SK-N-DZ (cell line): Measurements from ENCODE around the gene KAT8. TPM values are rescaled to one million over a fixed set of nuclear protein-coding genes. Genes with fewer than 3 reads are reported as not detected.
A peak's percentile ranks its signal among the peaks of the same experiment; 100 is the strongest.

Experiments
- DNase-seq: peaks from one replicate; pipeline ENCODE4 v3.0.0-alpha.2; 2015; ENCODE audit warnings: low spot score
- polyA plus RNA-seq, 2 experiments: library from polyadenylated mRNA; depleted of rRNA; stranded (reverse); fragments of >200 nt; gene quantifications; 2 replicates each; pipeline ENCODE4 v1.2.3, GENCODE V29; 2014

The KAT8 gene
- polyA plus RNA-seq (2014; cell fraction: cytosol; rRNA removed): 116 and 121 TPM in 2 replicates
- polyA plus RNA-seq (2014; cell fraction: nucleus; rRNA removed): 109 and 110 TPM in 2 replicates

DNA sequence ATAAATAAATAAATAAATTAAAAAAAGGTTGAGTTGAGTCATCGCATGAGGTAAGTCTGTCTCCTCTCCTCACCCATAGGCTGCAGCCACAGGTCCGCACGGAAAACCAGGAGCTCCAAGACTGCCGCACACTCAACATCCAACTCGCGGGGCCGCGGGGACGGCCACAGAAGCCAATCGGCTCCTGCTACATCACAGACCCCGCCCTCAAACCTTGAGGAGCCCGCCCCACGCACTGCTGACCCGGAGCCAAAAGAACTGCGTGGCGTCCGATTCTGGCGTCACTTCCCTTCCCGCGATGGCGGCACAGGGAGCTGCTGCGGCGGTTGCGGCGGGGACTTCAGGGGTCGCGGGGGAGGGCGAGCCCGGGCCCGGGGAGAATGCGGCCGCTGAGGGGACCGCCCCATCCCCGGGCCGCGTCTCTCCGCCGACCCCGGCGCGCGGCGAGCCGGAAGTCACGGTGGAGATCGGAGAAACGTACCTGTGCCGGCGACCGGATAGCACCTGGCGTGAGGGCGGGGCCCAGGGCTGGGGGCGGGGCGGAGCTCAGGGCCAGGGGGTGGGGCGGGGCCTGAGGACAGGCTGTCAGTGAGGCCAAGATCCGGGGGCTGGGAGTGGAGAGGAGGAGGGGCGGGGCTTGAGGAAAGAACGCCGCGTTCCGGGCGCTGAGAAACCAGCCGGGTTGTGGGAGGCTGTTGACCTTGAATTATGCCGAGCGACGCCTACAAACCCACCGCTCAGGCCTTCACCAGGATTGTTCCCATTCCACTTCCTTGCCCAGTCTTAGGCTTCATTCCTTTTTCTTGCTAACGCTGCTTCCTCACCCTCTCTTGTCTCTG, at the start of gene KAT8:
KAT8 (plus strand) TSS at position 281 of the 839 bp plus-strand sequence; CDS start at position 299, 18 bp downstream.
- peak; percentile 98 for DNase-seq

- no peak for DNase-seq
These were observed 45.6 kb upstream of the KAT8 start for GRCh38 chr16:31071861-31072260.

GRCh38 chr16:31072540-31073141, 44.8 kb upstream of the KAT8 start:
- DNase-seq: peak; percentile 41

- DNase-seq: peak; percentile 89
These were observed 44.1 kb upstream of the KAT8 start for GRCh38 chr16:31073142-31073969.

DNA sequence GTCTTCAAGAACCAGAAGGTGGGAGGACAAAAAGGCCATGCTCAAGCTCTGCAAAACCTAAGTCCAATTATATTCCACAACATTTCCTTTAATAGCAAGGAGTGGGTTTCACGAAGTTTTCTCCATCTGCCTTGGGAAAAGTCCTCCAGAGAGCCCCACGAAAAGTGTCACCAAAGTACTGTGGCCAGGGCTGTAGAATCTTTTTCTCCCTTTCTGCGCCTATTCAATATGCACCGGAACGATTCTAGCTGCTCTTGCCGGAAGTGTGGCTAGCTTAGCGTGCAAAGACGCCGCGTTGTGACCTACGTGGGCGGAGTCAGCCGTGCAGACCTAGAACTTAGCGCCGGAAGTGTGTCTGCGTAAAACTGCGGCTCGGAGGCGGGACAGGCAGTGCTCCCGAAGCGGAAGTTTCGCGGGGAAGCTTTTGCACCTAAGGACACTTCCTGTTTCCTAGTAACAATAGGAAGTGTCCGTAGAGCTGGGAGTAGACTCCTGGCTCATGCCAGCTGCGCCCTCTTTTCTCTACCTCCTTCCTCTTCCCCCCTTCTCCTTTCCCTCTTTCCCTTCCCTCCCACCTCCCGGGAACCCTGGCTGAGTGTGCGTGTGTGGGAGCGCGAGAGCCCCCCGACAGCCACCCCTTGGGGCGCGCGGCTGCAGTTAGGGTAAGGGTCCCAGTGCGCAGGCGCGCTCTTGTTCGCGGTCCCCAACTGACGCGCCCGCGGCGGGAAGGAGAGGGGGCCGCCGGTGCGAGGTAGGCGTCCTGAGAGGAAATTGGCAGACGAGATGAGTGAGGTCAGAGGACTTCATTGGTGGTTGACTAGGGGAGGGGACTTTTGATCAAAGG, 43.3 kb upstream of the KAT8 start, which contains the start of the genes ZNF646 and ZNF668:
ZNF646 (plus strand) TSS at position 453 of the 844 bp plus-strand sequence. CDS start 1,903 bp downstream, outside the sequence.
ZNF668 (minus strand) TSS at position 271 of the 844 bp plus-strand sequence. CDS start 9,781 bp downstream, outside the sequence.
- peak; percentile 99 for DNase-seq

GRCh38 chr16:31074814-31075183, 42.7 kb upstream of the KAT8 start:
- DNase-seq: no peak

DNA sequence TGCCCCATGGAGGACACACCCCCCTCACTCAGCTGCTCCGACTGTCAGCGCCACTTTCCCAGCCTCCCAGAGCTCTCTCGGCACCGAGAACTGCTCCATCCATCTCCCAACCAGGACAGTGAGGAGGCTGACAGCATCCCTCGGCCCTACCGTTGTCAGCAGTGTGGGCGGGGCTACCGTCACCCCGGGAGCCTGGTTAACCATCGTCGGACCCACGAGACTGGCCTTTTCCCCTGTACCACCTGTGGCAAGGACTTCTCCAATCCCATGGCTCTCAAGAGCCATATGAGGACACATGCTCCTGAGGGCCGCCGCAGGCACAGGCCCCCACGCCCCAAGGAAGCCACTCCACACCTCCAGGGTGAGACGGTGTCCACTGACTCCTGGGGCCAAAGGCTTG, 41.1 kb upstream of the KAT8 start:
- no peak for DNase-seq

- DNase-seq: no peak
These were observed 40.4 kb upstream of the KAT8 start for GRCh38 chr16:31077024-31077423.

- no peak for DNase-seq
These were observed 39.7 kb upstream of the KAT8 start for GRCh38 chr16:31077592-31078396.

DNA sequence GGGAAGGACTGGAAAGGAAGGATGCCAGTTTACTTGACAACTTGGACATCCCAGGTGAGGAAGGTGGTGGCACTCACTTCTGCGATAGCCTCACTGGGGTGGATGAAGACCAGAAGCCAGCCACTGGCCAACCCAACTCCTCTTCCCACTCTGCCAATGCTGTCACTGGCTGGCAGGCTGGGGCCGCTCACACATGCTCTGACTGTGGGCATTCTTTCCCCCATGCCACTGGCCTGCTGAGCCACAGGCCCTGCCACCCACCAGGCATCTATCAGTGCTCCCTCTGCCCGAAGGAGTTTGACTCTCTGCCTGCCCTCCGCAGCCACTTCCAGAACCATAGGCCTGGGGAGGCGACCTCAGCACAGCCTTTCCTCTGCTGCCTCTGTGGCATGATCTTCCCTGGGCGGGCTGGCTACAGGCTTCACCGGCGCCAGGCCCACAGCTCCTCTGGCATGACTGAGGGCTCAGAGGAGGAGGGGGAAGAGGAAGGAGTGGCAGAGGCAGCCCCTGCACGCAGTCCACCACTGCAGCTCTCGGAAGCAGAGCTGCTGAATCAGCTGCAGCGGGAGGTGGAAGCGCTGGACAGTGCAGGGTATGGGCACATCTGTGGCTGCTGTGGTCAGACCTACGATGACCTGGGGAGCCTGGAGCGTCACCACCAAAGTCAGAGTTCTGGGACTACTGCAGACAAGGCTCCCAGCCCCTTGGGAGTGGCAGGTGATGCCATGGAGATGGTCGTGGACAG, 38.7 kb upstream of the KAT8 start:
- DNase-seq: no peak

GRCh38 chr16:31079342-31079944, 38.0 kb upstream of the KAT8 start:
- no peak for DNase-seq

DNA sequence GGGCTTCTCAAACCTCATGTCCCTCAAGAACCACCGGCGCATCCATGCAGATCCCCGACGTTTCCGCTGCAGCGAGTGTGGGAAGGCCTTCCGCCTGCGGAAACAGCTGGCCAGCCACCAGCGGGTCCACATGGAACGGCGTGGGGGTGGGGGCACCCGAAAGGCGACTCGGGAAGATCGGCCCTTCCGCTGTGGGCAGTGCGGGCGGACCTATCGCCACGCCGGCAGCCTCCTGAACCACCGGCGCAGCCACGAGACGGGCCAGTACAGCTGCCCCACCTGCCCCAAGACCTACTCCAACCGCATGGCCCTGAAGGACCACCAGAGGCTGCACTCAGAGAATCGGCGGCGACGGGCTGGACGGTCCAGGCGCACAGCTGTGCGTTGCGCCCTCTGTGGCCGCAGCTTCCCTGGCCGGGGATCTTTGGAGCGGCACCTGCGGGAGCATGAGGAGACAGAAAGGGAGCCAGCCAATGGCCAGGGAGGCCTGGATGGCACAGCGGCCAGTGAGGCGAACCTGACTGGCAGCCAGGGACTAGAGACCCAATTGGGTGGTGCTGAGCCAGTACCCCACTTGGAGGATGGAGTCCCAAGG, 37.3 kb upstream of the KAT8 start:
- DNase-seq: no peak

DNA sequence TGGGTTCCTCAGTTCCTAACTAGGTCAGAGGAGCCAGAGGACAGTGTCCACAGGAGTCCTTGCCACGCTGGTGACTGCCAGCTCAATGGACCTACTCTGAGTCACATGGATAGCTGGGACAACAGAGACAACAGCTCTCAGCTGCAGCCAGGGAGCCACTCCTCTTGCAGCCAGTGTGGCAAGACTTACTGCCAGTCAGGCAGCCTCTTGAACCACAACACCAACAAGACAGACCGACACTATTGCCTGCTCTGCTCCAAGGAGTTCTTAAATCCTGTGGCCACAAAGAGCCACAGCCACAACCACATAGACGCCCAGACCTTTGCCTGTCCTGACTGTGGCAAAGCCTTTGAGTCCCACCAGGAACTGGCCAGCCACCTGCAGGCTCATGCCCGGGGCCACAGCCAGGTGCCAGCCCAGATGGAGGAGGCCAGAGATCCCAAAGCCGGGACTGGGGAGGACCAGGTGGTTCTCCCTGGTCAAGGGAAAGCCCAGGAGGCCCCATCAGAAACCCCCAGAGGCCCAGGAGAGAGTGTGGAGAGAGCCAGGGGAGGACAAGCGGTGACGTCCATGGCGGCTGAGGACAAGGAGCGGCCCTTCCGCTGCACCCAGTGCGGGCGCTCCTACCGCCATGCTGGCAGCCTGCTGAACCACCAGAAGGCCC, 36.6 kb upstream of the KAT8 start:
- no peak for DNase-seq

DNA sequence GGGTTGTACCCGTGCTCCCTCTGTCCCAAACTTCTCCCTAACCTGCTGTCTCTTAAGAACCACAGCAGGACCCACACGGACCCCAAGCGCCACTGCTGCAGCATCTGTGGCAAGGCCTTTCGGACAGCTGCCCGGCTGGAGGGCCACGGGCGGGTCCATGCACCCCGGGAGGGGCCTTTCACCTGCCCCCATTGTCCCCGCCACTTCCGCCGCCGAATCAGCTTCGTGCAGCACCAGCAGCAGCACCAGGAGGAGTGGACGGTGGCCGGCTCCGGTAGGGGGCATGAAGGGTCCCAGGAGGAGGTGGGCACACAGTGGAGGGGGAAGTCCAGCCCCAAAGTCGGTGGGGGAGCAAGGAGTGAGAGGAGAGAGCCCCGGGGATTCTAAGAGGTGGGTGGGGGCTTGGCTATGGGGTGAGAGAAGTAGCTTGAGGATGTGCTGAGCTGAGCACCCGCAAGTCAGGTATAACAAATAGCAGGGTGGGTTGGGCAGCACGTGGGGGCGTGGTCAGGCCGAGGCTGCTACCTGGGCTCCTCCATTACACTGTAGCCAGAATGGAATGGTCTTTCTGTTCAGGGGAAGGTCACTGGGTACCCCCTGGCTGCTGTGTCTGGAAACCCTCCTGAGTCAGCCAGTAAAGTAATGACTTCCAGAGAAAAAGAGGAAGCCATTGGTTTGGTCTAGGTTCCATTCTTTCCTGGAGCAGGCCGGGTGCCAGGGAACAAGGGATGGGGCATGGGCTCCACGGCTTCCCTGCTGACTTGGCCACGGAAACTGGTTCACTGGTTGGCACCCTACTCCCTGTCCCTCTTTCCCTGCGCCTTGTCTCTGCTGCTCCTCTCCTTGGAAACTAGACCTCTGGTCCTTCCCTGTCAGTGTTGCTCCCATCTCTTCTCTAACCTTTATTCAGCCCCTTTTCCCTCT, 35.8 kb upstream of the KAT8 start:
- no peak for DNase-seq

- no peak for DNase-seq
These were observed 35.0 kb upstream of the KAT8 start for GRCh38 chr16:31082368-31083045.

GRCh38 chr16:31083081-31083480, 34.4 kb upstream of the KAT8 start:
- no peak for DNase-seq
